ENCODE measurements around the gene C14orf93.
"Not testable (repeated sequence)": the region's sequence is repeated elsewhere in the genome, so short reads cannot be mapped to it uniquely, and the experiment has no call there.

Gene C14orf93

GRCh38 chr14:22973217-22974032 is 36.5 kb downstream of the C14orf93 start:
- peak; percentile 64 for DNase-seq (ENCODE audit: low spot score)

GRCh38 chr14:22972313-22972930 is 37.5 kb downstream of the C14orf93 start:
- no peak for DNase-seq (ENCODE audit: low spot score)

GRCh38 chr14:22971152-22971551 is 38.8 kb downstream of the C14orf93 start:
- DNase-seq (ENCODE audit: low spot score) = no peak

GRCh38 chr14:22966783-22967269 is 43.1 kb downstream of the C14orf93 start:
- no peak for DNase-seq (ENCODE audit: low spot score)

GRCh38 chr14:22965916-22966782 is 43.8 kb downstream of the C14orf93 start:
- not testable (repeated sequence) for DNase-seq (ENCODE audit: low spot score)

GRCh38 chr14:22962061-22962676 is 47.8 kb downstream of the C14orf93 start:
- DNase-seq (ENCODE audit: low spot score) = no peak

GRCh38 chr14:22955702-22956569 is 54.0 kb downstream of the C14orf93 start:
- no peak for DNase-seq (ENCODE audit: low spot score)

- no peak for DNase-seq (ENCODE audit: low spot score)
These were observed 57.5 kb downstream of the C14orf93 start for GRCh38 chr14:22952418-22952817.

GRCh38 chr14:22951795-22952194 is 58.1 kb downstream of the C14orf93 start:
- not testable (repeated sequence) for DNase-seq (ENCODE audit: low spot score)

- no peak for DNase-seq (ENCODE audit: low spot score)
These were observed 64.3 kb downstream of the C14orf93 start for GRCh38 chr14:22945642-22946041.

GRCh38 chr14:22939684-22940083 is 70.3 kb downstream of the C14orf93 start:
- no peak for DNase-seq (ENCODE audit: low spot score)
